SK-N-SH (cell line): Measurements from ENCODE around the gene SEC61A1. TPM values are rescaled to one million over a fixed set of nuclear protein-coding genes. Genes with fewer than 3 reads are reported as not detected.
A peak's percentile ranks its signal among the peaks of the same experiment; 100 is the strongest.

Experiments
- CTCF ChIA-PET: fragments of 300-600, 350-600 bp; formaldehyde crosslinking; extraction: SDS; loops from one replicate; lab custom pipeline; 2021; lab: Yijun Ruan, JAX
- POLR2A ChIA-PET: fragments of 350-600 bp; sonication (Branson Sonifier 250); formaldehyde crosslinking; extraction: SDS; loops from one replicate; lab custom pipeline; 2020; ENCODE audit warnings: antibody characterized with exemption, inconsistent platforms; lab: Yijun Ruan, JAX
- DNase-seq: peaks from one replicate; pipeline ENCODE4 v3.0.0; 2012
- H2AFZ ChIP-seq: fragments of 200-600 bp; sonication (generic); 2 replicates; pipeline ENCODE4 v1.8.1; 2016; ENCODE audit warnings: antibody characterized with exemption, mild to moderate bottlenecking, low read depth
- H3F3A ChIP-seq: fragments of 200-600 bp; sonication (generic); replicated peaks from 2 replicates; pipeline ENCODE3; 2016; ENCODE audit warnings: antibody characterized with exemption, mild to moderate bottlenecking; ENCODE audit not compliant: insufficient read depth
- H3K27ac ChIP-seq, 2 experiments: fragments of 200-500 bp in 1 of 2; fragments of 200-600 bp in 1 of 2; sonication (Bioruptor generic) in 1 of 2; sonication (generic), shearing (Covaris generic) in 1 of 2; 2 replicates each; pipeline versions ENCODE4 v1.5.1 to v1.6.1; 2014 to 2016; ENCODE audit warnings: low read depth in 2 of 2, inconsistent platforms in 1 of 2, low read length in 1 of 2, mild to moderate bottlenecking in 1 of 2, mixed read lengths in 1 of 2
- H3K27me3 ChIP-seq: fragments of 200-600 bp; sonication (generic), shearing (Covaris generic); 2 replicates; pipeline ENCODE4 v1.6.1; 2016; ENCODE audit warnings: mixed run types; ENCODE audit not compliant: insufficient read depth
- H3K36me3 ChIP-seq, 2 experiments: fragments of 200-500 bp in 1 of 2; fragments of 200-600 bp in 1 of 2; sonication (Bioruptor generic) in 1 of 2; sonication (generic) in 1 of 2; replicated peaks in 1 of 2; 2 replicates each; pipeline versions ENCODE3 to v1.5.1; 2014 to 2016; ENCODE audit warnings: low read length in 1 of 2, mild to moderate bottlenecking in 1 of 2; ENCODE audit not compliant: insufficient read depth in 2 of 2, control insufficient read depth in 1 of 2
- H3K4me1 ChIP-seq, 2 experiments: fragments of 200-500 bp in 1 of 2; fragments of 200-600 bp in 1 of 2; sonication (Bioruptor generic) in 1 of 2; sonication (generic), shearing (Covaris generic) in 1 of 2; 2 replicates each; pipeline versions ENCODE4 v1.5.1 to v1.6.1; 2014 to 2016; ENCODE audit warnings: low read depth in 1 of 2, low read length in 1 of 2, mixed run types in 1 of 2; ENCODE audit not compliant: insufficient read depth in 2 of 2, control insufficient read depth in 1 of 2
- H3K4me2 ChIP-seq: fragments of 200-600 bp; sonication (generic), shearing (Covaris generic); 2 replicates; pipeline ENCODE4 v1.6.1; 2017; ENCODE audit warnings: mixed run types
- H3K4me3 ChIP-seq, 2 experiments: fragments of 200-500 bp in 1 of 2; fragments of 200-600 bp in 1 of 2; sonication (Bioruptor generic) in 1 of 2; sonication (generic), shearing (Covaris generic) in 1 of 2; 2 replicates each; pipeline versions ENCODE4 v1.5.1 to v1.8.1; 2014 to 2016; ENCODE audit warnings: low read depth in 2 of 2, inconsistent platforms in 1 of 2, low read length in 1 of 2, mild to moderate bottlenecking in 1 of 2, mixed read lengths in 1 of 2, moderate library complexity in 1 of 2
- H3K79me2 ChIP-seq: fragments of 200-600 bp; sonication (generic); 2 replicates; pipeline ENCODE4 v1.8.1; 2017; ENCODE audit warnings: mild to moderate bottlenecking; ENCODE audit not compliant: insufficient read depth
- H3K9ac ChIP-seq: fragments of 200-600 bp; sonication (generic); 2 replicates; pipeline ENCODE4 v1.6.1; 2017; ENCODE audit warnings: mixed run types
- H3K9me2 ChIP-seq: fragments of 200-600 bp; sonication (generic); 2 replicates; pipeline ENCODE4 v1.6.1; 2017; ENCODE audit warnings: mixed run types
- H3K9me3 ChIP-seq: fragments of 200-600 bp; sonication (generic); 2 replicates; pipeline ENCODE4 v1.6.1; 2017; ENCODE audit warnings: mixed run types, mild to moderate bottlenecking, moderate library complexity
- H4K20me1 ChIP-seq: fragments of 200-600 bp; sonication (generic); 2 replicates; pipeline ENCODE4 v1.6.1; 2017; ENCODE audit warnings: mild to moderate bottlenecking, mixed run types; ENCODE audit not compliant: insufficient read depth
- ELF1 ChIP-seq: IDR thresholded peaks from 2 replicates; pipeline ENCODE4 v1.4.0; 2012
- EP300 ChIP-seq, 2 experiments: IDR thresholded peaks; 2 replicates each; pipeline versions ENCODE4 v1.4.0 to v1.6.1; 2012; ENCODE audit warnings: borderline replicate concordance in 1 of 2, low read depth in 1 of 2, low read length in 1 of 2
- EZH2phosphoT487 ChIP-seq: fragments of 200-600 bp; sonication (generic); IDR thresholded peaks from 2 replicates; pipeline ENCODE4 v1.6.1; 2017; ENCODE audit warnings: low read depth, mixed run types, mild to moderate bottlenecking, antibody characterized with exemption, moderate library complexity, borderline replicate concordance
- JUND ChIP-seq: IDR thresholded peaks from 2 replicates; pipeline ENCODE4 v1.4.0; 2012
- MEF2A ChIP-seq: IDR thresholded peaks from 2 replicates; pipeline ENCODE4 v1.4.0; 2012; ENCODE audit warnings: low read depth, borderline replicate concordance
- NFIC ChIP-seq: IDR thresholded peaks from 2 replicates; pipeline ENCODE4 v1.4.0; 2012; ENCODE audit warnings: borderline replicate concordance
- NRF1 ChIP-seq: IDR thresholded peaks from 2 replicates; pipeline ENCODE4 v1.6.1; 2012; ENCODE audit warnings: low read depth, mild to moderate bottlenecking, low read length
- PBX3 ChIP-seq: IDR thresholded peaks from 2 replicates; pipeline ENCODE4; 2012
- RAD21 ChIP-seq: IDR thresholded peaks from 2 replicates; pipeline ENCODE4 v1.6.1; 2012; ENCODE audit warnings: mild to moderate bottlenecking, low read length
- REST ChIP-seq: IDR thresholded peaks from 2 replicates; pipeline ENCODE4 v1.6.1; 2012; ENCODE audit warnings: mild to moderate bottlenecking, low read depth, low read length, moderate library complexity
- RFX5 ChIP-seq: IDR thresholded peaks from 2 replicates; pipeline ENCODE4 v1.6.1; 2012; ENCODE audit warnings: mild to moderate bottlenecking, improper control_type of control experiment, low read length
- TCF12 ChIP-seq: IDR thresholded peaks from 2 replicates; pipeline ENCODE4 v1.4.0; 2012
- YY1 ChIP-seq: IDR thresholded peaks from 2 replicates; pipeline ENCODE4 v1.4.0; 2012; ENCODE audit warnings: low read depth, mild to moderate bottlenecking
- WGBS: methylation state at CpG from one replicate; pipeline ENCODE4 v1.1.6; 2017; ENCODE audit warnings: low lambda C conversion rate; 5-methylcytosine and 5-hydroxymethylcytosine counted together
- polyA plus RNA-seq, 3 experiments: library from polyadenylated mRNA; depleted of rRNA; stranded (reverse); fragments of >200 nt; gene quantifications; 2 replicates each; pipeline ENCODE4 v1.2.3, GENCODE V29; 2012
- TF ChIP-seq, protein P1 (sequence below): fragments of 150-350 bp; IDR thresholded peaks from 2 replicates; pipeline ENCODE4 v1.6.1; 2017; ENCODE audit warnings: antibody characterized with exemption, low read length, low read depth, borderline replicate concordance
- TF ChIP-seq, protein P2 (sequence below): IDR thresholded peaks from 2 replicates; pipeline ENCODE4 v1.4.0; 2012; ENCODE audit warnings: low read depth, borderline replicate concordance
- TF ChIP-seq, protein P3 (sequence below): fragments of 150-350 bp; IDR thresholded peaks from 2 replicates; pipeline ENCODE4 v1.6.1; 2016; ENCODE audit warnings: mild to moderate bottlenecking, low read depth, low read length

The SEC61A1 gene
- polyA plus RNA-seq, 1 of the 3 experiments (the other 2 are of a cell fraction), result 153 TPM

- no peak for DNase-seq
- CTCF ChIA-PET, result interaction anchor here (0.9 to 2.0 kb wide), 2 partner anchors 16 kb away, joined by 5 to 10 read pairs; no protein-coding TSS in a partner anchor
- Histone ChIP-seq H3K36me3 (peaks cover 18 to 69% of the 10 kb centered on the region in 2 experiments), H3K27me3 (no peaks in the 10 kb centered on the region), H3K9me3 (no peaks in the 10 kb centered on the region; the same call in 1 of the 2 replicates), H4K20me1 (0 out of 2 replicates have a peak, but pooled peaks cover 5% of the 10 kb centered on the region), H3K4me2 (no peak overlapping the region), H3K4me1 (peaks cover 0 to 18% of the 10 kb centered on the region in 2 experiments; a peak in 3 of 4 replicates), H3K4me3 (no peak overlapping the region), H3K9me2 (no peaks in the 10 kb centered on the region), H3K27ac (peak overlapping the region; percentile 6 to 22; a peak in 2 of 4 replicates), H3K79me2 (peaks cover 5% of the 10 kb centered on the region; the same call in 1 of the 2 replicates), H3K9ac (no peak overlapping the region), H3F3A (peaks cover 5% of the 10 kb centered on the region), H2AFZ (no peak overlapping the region)
- WGBS, result 82% methylated on average over 8 of the region's 9 CpGs
- TF ChIP-seq, protein P1, sequence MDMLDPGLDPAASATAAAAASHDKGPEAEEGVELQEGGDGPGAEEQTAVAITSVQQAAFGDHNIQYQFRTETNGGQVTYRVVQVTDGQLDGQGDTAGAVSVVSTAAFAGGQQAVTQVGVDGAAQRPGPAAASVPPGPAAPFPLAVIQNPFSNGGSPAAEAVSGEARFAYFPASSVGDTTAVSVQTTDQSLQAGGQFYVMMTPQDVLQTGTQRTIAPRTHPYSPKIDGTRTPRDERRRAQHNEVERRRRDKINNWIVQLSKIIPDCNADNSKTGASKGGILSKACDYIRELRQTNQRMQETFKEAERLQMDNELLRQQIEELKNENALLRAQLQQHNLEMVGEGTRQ, result no peak
- TF ChIP-seq, protein P2, sequence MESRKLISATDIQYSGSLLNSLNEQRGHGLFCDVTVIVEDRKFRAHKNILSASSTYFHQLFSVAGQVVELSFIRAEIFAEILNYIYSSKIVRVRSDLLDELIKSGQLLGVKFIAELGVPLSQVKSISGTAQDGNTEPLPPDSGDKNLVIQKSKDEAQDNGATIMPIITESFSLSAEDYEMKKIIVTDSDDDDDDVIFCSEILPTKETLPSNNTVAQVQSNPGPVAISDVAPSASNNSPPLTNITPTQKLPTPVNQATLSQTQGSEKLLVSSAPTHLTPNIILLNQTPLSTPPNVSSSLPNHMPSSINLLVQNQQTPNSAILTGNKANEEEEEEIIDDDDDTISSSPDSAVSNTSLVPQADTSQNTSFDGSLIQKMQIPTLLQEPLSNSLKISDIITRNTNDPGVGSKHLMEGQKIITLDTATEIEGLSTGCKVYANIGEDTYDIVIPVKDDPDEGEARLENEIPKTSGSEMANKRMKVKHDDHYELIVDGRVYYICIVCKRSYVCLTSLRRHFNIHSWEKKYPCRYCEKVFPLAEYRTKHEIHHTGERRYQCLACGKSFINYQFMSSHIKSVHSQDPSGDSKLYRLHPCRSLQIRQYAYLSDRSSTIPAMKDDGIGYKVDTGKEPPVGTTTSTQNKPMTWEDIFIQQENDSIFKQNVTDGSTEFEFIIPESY, result no peak
- TF ChIP-seq RAD21 (no peak), JUND (no peak), REST (no peak), YY1 (no peak), ELF1 (no peak), PBX3 (no peak), EZH2phosphoT487 (no peak), EP300 (IDR thresholded peaks at IDR 0.05; ENCODE audit: borderline replicate concordance in 1 of 2, low read depth in 1 of 2, low read length in 1 of 2) (no peak), MEF2A (no peak), TCF12 (no peak), NFIC (no peak), RFX5 (no peak), NRF1 (no peak)
- TF ChIP-seq, protein P3, sequence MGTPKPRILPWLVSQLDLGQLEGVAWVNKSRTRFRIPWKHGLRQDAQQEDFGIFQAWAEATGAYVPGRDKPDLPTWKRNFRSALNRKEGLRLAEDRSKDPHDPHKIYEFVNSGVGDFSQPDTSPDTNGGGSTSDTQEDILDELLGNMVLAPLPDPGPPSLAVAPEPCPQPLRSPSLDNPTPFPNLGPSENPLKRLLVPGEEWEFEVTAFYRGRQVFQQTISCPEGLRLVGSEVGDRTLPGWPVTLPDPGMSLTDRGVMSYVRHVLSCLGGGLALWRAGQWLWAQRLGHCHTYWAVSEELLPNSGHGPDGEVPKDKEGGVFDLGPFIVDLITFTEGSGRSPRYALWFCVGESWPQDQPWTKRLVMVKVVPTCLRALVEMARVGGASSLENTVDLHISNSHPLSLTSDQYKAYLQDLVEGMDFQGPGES, result no peak
- POLR2A ChIA-PET, result interaction anchor here (0.6 to 1.7 kb wide), 2 partner anchors 11 to 795 kb away, joined by 3 read pairs; no protein-coding TSS in a partner anchor
Observed at GRCh38 chr3:128083980-128084674, 31.9 kb downstream of the SEC61A1 start.
